K562 (cell line): ENCODE data around the gene CEACAM7. TPM values are rescaled to one million over a fixed set of nuclear protein-coding genes. Genes with fewer than 3 reads are reported as not detected.

Experiments used
- ATAC-seq: fragments of 200-7000 bp; cut with Tn5 transposase; 3 replicates; pipeline ENCODE4 v1.9.1; 2020; ENCODE audit warnings: moderate library complexity
- BruUV-seq: library from RNA; stranded (reverse); fragments of 400-500 nt; replicated peaks from 2 replicates; lab custom pipeline; 2021; lab: Mats Ljungman, UMichigan
- CTCF ChIA-PET: fragments of 300-600 bp; formaldehyde crosslinking; extraction: SDS; loops from one replicate; lab custom pipeline; 2021; ENCODE audit warnings: low intra/inter-chr PET ratio; lab: Yijun Ruan, JAX
- POLR2A ChIA-PET: fragments of 300-600, 350-650 bp; sonication (Branson Sonifier 250); formaldehyde crosslinking; extraction: SDS; loops from one replicate; lab custom pipeline; 2021; ENCODE audit warnings: antibody characterized with exemption, inconsistent platforms; lab: Yijun Ruan, JAX
- DNase-seq, 4 experiments: peaks; one replicate each; pipeline versions ENCODE4 v3.0.0 to v3.0.0-alpha.2; 2011 to 2018; ENCODE audit warnings: low spot score in 3 of 4, mixed read lengths in 3 of 4; ENCODE audit errors: extremely low read depth in 1 of 4
- FAIRE-seq: peaks from 2 replicates; lab custom pipeline; 2011; peaks lifted over from hg19 to GRCh38; lab: Jason Lieb, UNC
- H2AFZ ChIP-seq: 2 replicates; pipeline ENCODE4 v1.6.0; 2011; ENCODE audit warnings: low read depth, low read length, control low read depth, inconsistent platforms
- H3K27ac ChIP-seq: fragments of 200-600 bp; 3 replicates; pipeline ENCODE4 v1.8.0; 2011; ENCODE audit warnings: low read depth, mild to moderate bottlenecking, control low read depth, inconsistent platforms, low read length, moderate library complexity, mixed read lengths; ENCODE audit errors: extremely low read depth
- H3K27me3 ChIP-seq, 2 experiments: fragments of 300-600 bp in 1 of 2; 2 replicates in 1 of 2; 3 replicates in 1 of 2; pipeline versions ENCODE4 v1.6.0 to v1.8.0; 2011; ENCODE audit warnings: inconsistent platforms in 2 of 2, low read length in 2 of 2, mild to moderate bottlenecking in 1 of 2, mixed read lengths in 1 of 2, moderate library complexity in 1 of 2; ENCODE audit not compliant: control insufficient read depth in 2 of 2, insufficient read depth in 2 of 2
- H3K36me3 ChIP-seq: fragments of 300-600 bp; 3 replicates; pipeline ENCODE4 v1.8.0; 2011; ENCODE audit warnings: mild to moderate bottlenecking, low read length, inconsistent platforms; ENCODE audit not compliant: control insufficient read depth, insufficient read depth
- H3K4me1 ChIP-seq, 2 experiments: fragments of 200-600 bp in 1 of 2; replicated peaks in 1 of 2; 2 replicates in 1 of 2; 3 replicates in 1 of 2; pipeline versions ENCODE4 v1.5.1 to v1.8.0; 2011; ENCODE audit warnings: inconsistent platforms in 2 of 2, low read length in 2 of 2, mild to moderate bottlenecking in 1 of 2, mixed read lengths in 1 of 2, moderate library complexity in 1 of 2; ENCODE audit not compliant: control insufficient read depth in 2 of 2, insufficient read depth in 2 of 2
- H3K4me2 ChIP-seq: 2 replicates; pipeline ENCODE4 v1.6.1; 2011; ENCODE audit warnings: low read length, control low read depth, inconsistent platforms, mixed read lengths; ENCODE audit not compliant: insufficient read depth
- H3K4me3 ChIP-seq: fragments of 200-600 bp; sonication (generic), shearing (Covaris generic); 2 replicates; pipeline ENCODE4 v1.5.1; 2016; ENCODE audit warnings: control low read depth, inconsistent platforms
- H3K79me2 ChIP-seq: fragments of 200-600 bp; 3 replicates; pipeline ENCODE4 v1.8.0; 2011; ENCODE audit warnings: low read length, inconsistent platforms; ENCODE audit not compliant: control insufficient read depth, insufficient read depth
- H3K9ac ChIP-seq, 2 experiments: 2 replicates each; pipeline versions ENCODE4 v1.6.0 to v1.6.1; 2011; ENCODE audit warnings: low read depth in 2 of 2, low read length in 2 of 2, control low read depth in 1 of 2, inconsistent platforms in 1 of 2, mild to moderate bottlenecking in 1 of 2, mixed read lengths in 1 of 2; ENCODE audit not compliant: insufficient read depth in 1 of 2
- H3K9me1 ChIP-seq: one replicate; pipeline ENCODE4 v1.6.0; 2011; ENCODE audit warnings: inconsistent platforms, mild to moderate bottlenecking, low read length, moderate library complexity; ENCODE audit not compliant: control insufficient read depth, insufficient read depth
- H3K9me3 ChIP-seq: replicated peaks from 2 replicates; pipeline ENCODE4 v1.5.1; 2011; ENCODE audit warnings: low read depth, low read length, inconsistent platforms; ENCODE audit not compliant: control insufficient read depth, insufficient read depth
- H4K20me1 ChIP-seq: replicated peaks from 2 replicates; pipeline ENCODE4 v1.6.1; 2011; ENCODE audit warnings: low read length, inconsistent platforms, mixed read lengths; ENCODE audit not compliant: control insufficient read depth, insufficient read depth
- CREB3L1 ChIP-seq: fragments of 450-650 bp; IDR thresholded peaks from 2 replicates; pipeline ENCODE4 v1.6.1; 2014; ENCODE audit warnings: low read depth, mild to moderate bottlenecking, moderate library complexity, borderline replicate concordance
- DMBX1 ChIP-seq: fragments of 250-450 bp; sonication (Bioruptor Pico); IDR thresholded peaks from 2 replicates; pipeline ENCODE4 v1.8.0; 2022; ENCODE audit warnings: inconsistent platforms, mild to moderate bottlenecking, moderate library complexity, borderline replicate concordance
- E4F1 ChIP-seq: fragments of 250-450 bp; sonication (Bioruptor Pico); IDR thresholded peaks from 2 replicates; pipeline ENCODE4 v1.5.0; 2021; ENCODE audit warnings: mild to moderate bottlenecking, borderline replicate concordance
- HEY1 ChIP-seq: fragments of 250-450 bp; sonication (Bioruptor Pico); IDR thresholded peaks from 2 replicates; pipeline ENCODE4 v1.5.0; 2020; ENCODE audit warnings: mild to moderate bottlenecking, moderate library complexity, borderline replicate concordance
- IRF2 ChIP-seq: sonication (generic); formaldehyde crosslinking; IDR thresholded peaks from 2 replicates; pipeline ENCODE4 v1.8.1; 2022; ENCODE audit warnings: mild to moderate bottlenecking, missing genetic modification reagents
- KHSRP ChIP-seq: fragments of 450-650 bp; IDR thresholded peaks from 2 replicates; pipeline ENCODE4 v1.6.1; 2017
- L3MBTL2 ChIP-seq: fragments of 450-650 bp; IDR thresholded peaks from 2 replicates; pipeline ENCODE4 v1.6.1; 2016; ENCODE audit warnings: mild to moderate bottlenecking, moderate library complexity
- PML ChIP-seq: IDR thresholded peaks from 2 replicates; pipeline ENCODE4 v1.6.1; 2012; ENCODE audit warnings: low read length, inconsistent platforms
- RBBP5 ChIP-seq: fragments of 200-600 bp; sonication (generic); IDR thresholded peaks from 2 replicates; pipeline ENCODE4 v1.6.1; 2012; ENCODE audit warnings: borderline replicate concordance, mild to moderate bottlenecking, low read length, control low read depth, inconsistent platforms; ENCODE audit not compliant: insufficient read depth, poor library complexity, severe bottlenecking
- ZNF311 ChIP-seq: fragments of 250-450 bp; sonication (Bioruptor Pico); IDR thresholded peaks from 2 replicates; pipeline ENCODE4 v1.4.0; 2020; ENCODE audit warnings: mild to moderate bottlenecking, moderate library complexity
- ZNF347 ChIP-seq: fragments of 450-650 bp; formaldehyde crosslinking; IDR thresholded peaks from 2 replicates; pipeline ENCODE4 v1.4.0; 2020; ENCODE audit warnings: low read depth, mild to moderate bottlenecking, moderate library complexity
- WGBS: fragments of 100-300 bp; shearing (Covaris generic); methylation state at CpG from one replicate; pipeline ENCODE4 v1.1.6; 2016; ENCODE audit warnings: low coverage, mixed read lengths; ENCODE audit not compliant: insufficient coverage; ENCODE audit errors: missing lambda C conversion rate; 5-methylcytosine and 5-hydroxymethylcytosine counted together
- in situ Hi-C: fragments of 300-500 bp; cut with MboI; formaldehyde crosslinking; loops from 4 replicates; pipeline ENCODE4 v1.15.0; 2018; ENCODE audit warnings: inconsistent platforms, mixed read lengths
- intact Hi-C: fragments of 100-400 bp; cut with micrococcal nuclease; formaldehyde crosslinking; loops from 2 replicates; pipeline ENCODE4 v1.14.2; 2022
- polyA plus RNA-seq, 8 experiments: library from polyadenylated mRNA; depleted of rRNA in 4 of 8; stranded (reverse) in 5 of 8; unstranded in 3 of 8; fragments of >200 nt; fragmentation: Nextera tagmentation in 2 of 8; fragmentation: Illumina TruSeq in 1 of 8; extraction: Ambion mirVana in 2 of 8; extraction: Trizol in 1 of 8; gene quantifications; 2 replicates each; pipeline versions ENCODE4 v1.2.1 to v1.2.3, GENCODE V29; 2011 to 2014; ENCODE audit warnings: inconsistent platforms in 1 of 8, missing spikeins in 1 of 8
- total RNA-seq, 7 experiments: library from RNA; depleted of rRNA in 6 of 7; stranded (reverse); fragments of >200 nt in 6 of 7; fragmentation: Illumina TruSeq in 2 of 7; extraction: Trizol in 2 of 7; gene quantifications; 2 replicates each; pipeline versions ENCODE4 v1.2.1 to v1.2.3, GENCODE V29; 2011 to 2021; ENCODE audit warnings: low replicate concordance in 1 of 7

CEACAM7 gene
- total and polyA plus RNA-seq, 9 of the 15 experiments (the other 6 are each of a cell fraction or from before 2014, with no cell fraction given), result not detected

- no peaks in the 10 kb centered on the region for H3K9me1 ChIP-seq
- BruUV-seq, result no TSS peak
- FAIRE-seq, result no peak
- H3K4me3 ChIP-seq, result no peak overlapping the region
- H3K79me2 ChIP-seq, result no peaks in the 10 kb centered on the region
- in situ Hi-C loops (no loop called here), intact Hi-C loops (no loop called here)
- no peak overlapping the region for H2AFZ ChIP-seq
- POLR2A ChIA-PET, result interaction anchor here (0.6 kb wide), 1 partner anchor 393 kb away, joined by 3 read pairs; no protein-coding TSS in a partner anchor
- no peak overlapping the region for H3K4me2 ChIP-seq
- 0% methylated on average over 4 of the region's 5 CpGs for WGBS
- H3K9me3 ChIP-seq, result no peaks in the 10 kb centered on the region
- TF ChIP-seq E4F1 (CRISPR knock-in tag) (no peak), ZNF347 (CRISPR knock-in tag) (no peak), CREB3L1 (no peak), IRF2 (CRISPR knock-in tag) (no peak), RBBP5 (no peak), HEY1 (CRISPR knock-in tag) (no peak), DMBX1 (no peak), ZNF311 (CRISPR knock-in tag) (no peak), PML (no peak), L3MBTL2 (no peak), KHSRP (no peak)
- no peaks in the 10 kb centered on the region for H3K4me1 ChIP-seq
- no peak for ATAC-seq
- no peak overlapping the region for H3K27ac ChIP-seq
- no peak overlapping the region for H3K9ac ChIP-seq
- H3K36me3 ChIP-seq, result no peaks in the 10 kb centered on the region
- H3K27me3 ChIP-seq, result peaks cover 3 to 16% of the 10 kb centered on the region in 2 experiments; a peak in 3 of 5 replicates
- CTCF ChIA-PET, result no interaction called here
- DNase-seq, result no peak
- no peaks in the 10 kb centered on the region for H4K20me1 ChIP-seq
Measured at GRCh38 chr19:41714598-41714997, 26.5 kb upstream of the CEACAM7 start.
